ENCODE results near the gene SLC27A1.
"Not testable (repeated sequence)": the region's sequence is repeated elsewhere in the genome, so short reads cannot be mapped to it uniquely, and the experiment has no call there.

SLC27A1 gene

DNA sequence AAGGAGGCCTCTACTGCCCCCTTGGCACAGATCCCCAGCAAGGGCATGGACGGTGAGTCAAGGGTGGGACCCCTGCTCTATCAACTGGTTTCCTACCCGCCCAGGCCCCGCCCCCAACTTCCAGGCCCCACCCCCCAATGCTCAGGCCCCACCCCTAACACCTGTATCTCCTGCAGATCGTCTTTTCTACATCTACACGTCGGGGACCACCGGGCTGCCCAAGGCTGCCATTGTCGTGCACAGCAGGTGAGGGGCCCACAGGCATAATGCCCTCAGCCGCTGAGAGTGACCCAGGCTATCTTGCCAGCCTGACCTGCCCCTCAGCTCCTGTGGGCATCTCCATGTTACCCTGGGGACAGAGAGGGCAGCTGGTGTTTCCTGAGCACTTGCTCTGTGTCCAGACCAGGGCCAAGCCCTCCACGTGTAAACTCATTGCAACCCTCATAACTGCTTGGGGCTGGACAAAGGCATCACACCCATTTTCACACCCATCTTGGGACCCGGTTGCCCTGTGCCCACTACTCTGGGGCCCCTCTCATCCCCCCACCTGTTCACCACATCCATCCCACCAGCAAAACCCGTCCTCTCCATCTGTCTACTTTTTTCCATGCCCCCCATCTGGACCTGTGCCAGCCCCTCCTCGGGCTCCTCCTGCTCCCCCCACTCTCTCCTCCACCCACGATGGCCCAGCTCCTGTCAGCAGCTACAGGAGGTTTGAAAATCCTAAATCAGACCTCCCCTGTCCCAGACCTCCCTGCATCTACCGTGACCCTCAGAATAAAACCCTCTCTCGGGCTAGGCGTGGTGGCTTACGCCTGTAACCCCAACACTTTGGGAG is 17.2 kb downstream of the SLC27A1 start:
- DNase-seq = no peak

GRCh38 chr19:17488593-17489391 is 18.5 kb downstream of the SLC27A1 start:
- peak; percentile 80 for DNase-seq

- DNase-seq = no peak
These were observed 19.2 kb downstream of the SLC27A1 start for GRCh38 chr19:17489392-17490030.

GRCh38 chr19:17490411-17490810 is 20.1 kb downstream of the SLC27A1 start:
- no peak for DNase-seq

GRCh38 chr19:17491287-17491686 is 21.0 kb downstream of the SLC27A1 start:
- no peak for DNase-seq

DNA sequence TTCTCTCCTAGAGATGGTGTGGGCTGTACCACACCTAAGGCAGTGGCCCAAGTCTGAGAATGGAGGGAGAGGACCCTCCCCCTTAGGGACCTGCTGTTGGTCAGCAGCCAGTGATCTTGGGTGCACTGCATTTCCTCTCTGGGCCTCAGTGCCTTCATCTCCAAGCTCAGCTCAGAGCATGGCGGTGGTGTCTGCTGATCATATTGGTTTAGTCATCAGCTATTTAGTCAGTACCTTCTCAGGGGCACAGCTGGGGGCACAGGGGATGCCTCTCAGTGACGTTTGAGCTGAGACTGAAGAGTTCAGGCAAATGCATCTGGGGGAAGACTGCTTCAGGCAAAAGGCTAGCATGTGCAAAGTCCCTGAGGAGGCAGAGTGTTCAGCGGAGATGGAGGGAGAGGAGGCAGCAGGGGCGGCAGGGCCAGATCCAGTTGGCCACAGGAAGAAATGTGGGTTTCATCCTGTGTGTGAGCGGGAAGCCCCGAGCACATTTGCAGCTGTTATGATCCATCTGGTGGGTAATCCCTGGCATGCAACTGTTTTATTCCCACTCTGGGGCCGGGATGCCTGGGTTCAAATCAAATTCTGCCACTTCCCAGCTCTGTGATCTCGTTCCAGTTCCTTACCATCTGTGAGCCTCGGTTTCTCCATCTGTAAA is 25.4 kb downstream of the SLC27A1 start:
- no peak for DNase-seq

GRCh38 chr19:17496337-17496997 is 26.1 kb downstream of the SLC27A1 start:
- peak; percentile 40 for DNase-seq

- DNase-seq = no peak
These were observed 26.9 kb downstream of the SLC27A1 start for GRCh38 chr19:17497149-17497798.

DNA sequence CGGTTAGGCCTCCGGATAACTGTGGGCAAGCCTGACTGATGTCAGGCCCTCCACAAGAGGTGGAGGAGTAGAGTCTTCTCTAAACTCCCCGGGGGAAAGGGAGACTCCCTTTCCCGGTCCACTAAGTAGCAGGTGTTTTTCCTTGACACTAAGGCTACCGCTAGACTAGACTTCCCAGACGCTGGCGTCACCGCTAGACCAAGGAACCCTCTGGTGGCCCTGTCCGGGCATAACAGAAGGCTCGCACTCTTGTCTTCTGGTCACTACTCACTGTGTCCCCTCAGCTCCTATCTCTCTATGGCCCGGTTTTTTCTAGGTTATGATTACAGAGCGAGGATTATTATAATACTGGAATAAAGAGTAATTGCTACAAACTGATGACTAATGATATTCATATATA is 28.7 kb downstream of the SLC27A1 start:
- DNase-seq = not testable (repeated sequence)

DNA sequence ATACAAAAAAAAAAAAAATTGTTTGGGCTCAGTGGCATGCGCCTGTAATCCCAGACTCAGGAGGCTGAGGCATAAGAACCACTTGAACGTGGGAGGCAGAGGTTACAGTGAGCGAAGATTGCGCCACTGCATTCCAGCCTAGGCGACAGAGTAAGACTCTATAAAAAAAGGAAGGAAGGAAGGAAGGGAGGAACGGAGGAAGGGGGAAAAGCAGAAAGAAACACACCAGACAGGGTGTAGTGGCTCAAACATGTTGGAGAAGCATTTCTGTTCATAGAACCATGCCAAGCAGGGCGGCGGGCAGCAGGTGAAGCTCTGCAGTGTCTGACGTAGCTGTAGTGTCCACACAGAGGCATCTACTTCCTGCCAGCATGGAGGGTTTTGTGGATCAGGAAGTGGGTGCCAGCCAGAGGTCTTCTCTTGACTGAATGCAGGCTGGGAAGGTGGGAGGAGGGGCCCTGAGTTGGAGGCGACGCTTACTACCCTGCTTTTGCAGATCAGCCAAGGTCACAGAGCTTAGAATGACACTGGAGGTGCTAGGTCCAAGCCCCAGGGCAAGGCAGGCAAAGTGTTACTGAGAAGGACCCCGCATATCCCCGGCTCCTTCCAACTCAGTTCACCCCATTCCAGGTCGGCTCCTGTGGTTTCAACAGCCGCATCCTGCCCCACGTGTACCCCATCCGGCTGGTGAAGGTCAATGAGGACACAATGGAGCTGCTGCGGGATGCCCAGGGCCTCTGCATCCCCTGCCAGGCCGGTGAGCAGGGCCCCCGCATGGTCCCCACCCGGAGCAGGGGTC is 29.5 kb downstream of the SLC27A1 start:
- DNase-seq = no peak

- DNase-seq = no peak
These were observed 30.3 kb downstream of the SLC27A1 start for GRCh38 chr19:17500447-17501198.

DNA sequence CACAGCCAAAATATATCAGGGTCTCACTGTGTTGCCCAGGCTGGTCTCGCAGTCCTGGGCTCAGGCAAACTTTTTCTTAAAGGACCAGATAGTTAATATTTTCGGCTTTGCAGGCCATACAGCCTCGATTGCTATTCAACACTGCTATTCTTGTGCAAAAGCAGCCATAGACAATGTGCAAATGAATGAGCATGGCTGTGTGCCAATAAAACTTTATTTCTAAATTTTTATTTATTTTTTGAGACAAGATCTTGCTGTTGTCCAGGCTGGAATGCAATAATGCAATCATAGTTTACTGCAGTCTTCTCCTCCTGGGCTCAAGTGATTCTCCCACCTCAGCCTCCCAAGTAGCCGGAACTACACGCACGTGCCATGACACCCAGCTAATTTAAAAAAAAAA is 32.9 kb downstream of the SLC27A1 start:
- no peak for DNase-seq

DNA sequence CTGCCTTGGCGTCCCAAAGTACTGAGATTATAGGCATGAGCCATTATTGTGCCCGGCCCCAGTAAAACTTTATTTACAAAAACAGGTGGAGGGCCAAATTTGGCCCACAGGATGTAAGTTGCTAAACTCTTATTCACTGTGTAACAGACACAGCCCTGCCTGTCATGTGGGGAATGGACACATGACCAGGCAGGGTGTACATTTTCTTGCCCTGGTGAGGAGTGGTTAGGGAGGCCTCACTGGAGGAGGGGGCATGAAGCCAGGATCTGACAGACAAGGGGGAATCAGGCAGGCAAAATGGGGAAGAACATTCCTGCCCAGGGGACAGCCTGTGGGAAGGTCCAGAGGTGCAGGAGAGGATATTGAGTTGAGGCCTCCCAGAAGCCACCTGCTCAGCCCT is 33.7 kb downstream of the SLC27A1 start:
- DNase-seq = no peak

DNA sequence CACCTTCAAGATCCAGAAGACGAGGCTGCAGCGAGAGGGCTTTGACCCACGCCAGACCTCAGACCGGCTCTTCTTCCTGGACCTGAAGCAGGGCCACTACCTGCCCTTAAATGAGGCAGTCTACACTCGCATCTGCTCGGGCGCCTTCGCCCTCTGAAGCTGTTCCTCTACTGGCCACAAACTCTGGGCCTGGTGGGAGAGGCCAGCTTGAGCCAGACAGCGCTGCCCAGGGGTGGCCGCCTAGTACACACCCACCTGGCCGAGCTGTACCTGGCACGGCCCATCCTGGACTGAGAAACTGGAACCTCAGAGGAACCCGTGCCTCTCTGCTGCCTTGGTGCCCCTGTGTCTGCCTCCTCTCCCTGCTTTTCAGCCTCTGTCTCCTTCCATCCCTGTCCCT is 34.1 kb downstream of the SLC27A1 start:
- DNase-seq = no peak

- no peak for DNase-seq
These were observed 34.9 kb downstream of the SLC27A1 start for GRCh38 chr19:17505223-17505622.

GRCh38 chr19:17506745-17507144 is 36.4 kb downstream of the SLC27A1 start:
- DNase-seq = no peak

DNA sequence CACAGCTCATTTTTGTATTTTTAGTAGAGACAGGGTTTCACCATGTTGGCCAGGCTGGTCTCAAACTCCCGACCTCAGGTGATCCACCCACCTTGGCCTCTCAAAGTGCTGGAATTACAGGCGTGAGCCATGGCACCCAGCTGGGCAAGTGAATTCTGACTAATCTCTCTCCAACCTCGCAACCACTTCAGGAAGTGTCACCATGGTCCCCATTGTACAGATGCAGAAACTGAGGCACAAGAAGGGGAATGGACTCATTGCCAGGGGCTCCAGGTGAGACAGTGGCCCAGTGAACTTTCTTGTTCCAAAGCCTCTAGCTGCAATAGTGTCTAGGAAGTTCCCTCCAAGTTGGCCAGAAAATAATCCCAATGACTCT is 38.2 kb downstream of the SLC27A1 start:
- DNase-seq = not testable (repeated sequence)

- no peak for DNase-seq
These were observed 40.1 kb downstream of the SLC27A1 start for GRCh38 chr19:17510220-17510993.

DNA sequence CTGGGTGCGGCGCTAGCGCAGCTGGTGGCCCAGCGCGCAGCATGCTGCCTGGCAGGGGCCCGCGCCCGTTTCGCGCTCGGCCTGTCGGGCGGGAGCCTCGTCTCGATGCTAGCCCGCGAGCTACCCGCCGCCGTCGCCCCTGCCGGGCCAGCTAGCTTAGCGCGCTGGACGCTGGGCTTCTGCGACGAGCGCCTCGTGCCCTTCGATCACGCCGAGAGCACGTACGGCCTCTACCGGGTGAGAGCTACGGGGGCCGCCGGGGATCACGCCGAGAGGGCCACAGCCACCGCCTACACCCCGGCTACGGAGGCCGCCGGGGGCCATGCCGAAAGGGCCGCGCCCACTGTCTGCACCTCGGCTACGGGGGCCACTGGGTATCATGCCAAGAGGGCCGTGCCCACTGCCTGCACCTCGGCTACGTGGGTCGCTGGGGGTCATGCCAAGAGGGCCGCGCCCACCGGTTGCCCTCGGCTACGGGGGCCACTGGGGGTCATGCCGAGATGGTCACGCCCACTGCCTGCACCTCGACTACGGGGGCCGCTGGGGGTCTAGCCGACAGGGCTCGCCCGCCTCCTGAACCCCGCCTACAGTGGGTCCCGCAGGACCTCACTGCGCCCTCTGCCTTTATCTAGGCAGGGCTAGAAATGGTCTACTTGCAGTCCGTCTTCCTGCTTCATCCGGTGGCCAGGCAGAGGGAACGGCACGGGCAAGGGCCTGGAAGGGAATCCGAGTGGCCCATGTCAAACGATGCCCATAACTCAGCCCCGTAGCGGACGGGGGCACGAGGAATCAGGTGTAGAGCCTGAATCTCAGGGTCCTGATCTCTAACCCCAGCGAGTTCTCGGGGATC is 41.6 kb downstream of the SLC27A1 start:
- DNase-seq = peak; percentile 20
